Measurements from ENCODE around the gene SH3GL3. TPM values are rescaled to one million over a fixed set of nuclear protein-coding genes. Genes with fewer than 3 reads are reported as not detected.

SH3GL3 gene
- total RNA-seq, 2 donors from 2014 or later = 3.5 to 3.8 TPM

- WGBS, 2 experiments (ENCODE audit: insufficient coverage in 1 of 2, insufficient read length in 1 of 2) = 95 to 100% methylated on average over 3 of the region's 3 CpGs
Measured at GRCh38 chr15:83462026-83462425, 14.9 kb downstream of the SH3GL3 start.

GRCh38 chr15:83462953-83463433, 15.9 kb downstream of the SH3GL3 start:
- Histone ChIP-seq H3K27me3 (ENCODE audit: control insufficient read depth, insufficient read depth, low read length, poor library complexity, severe bottlenecking) (no peaks in the 10 kb centered on the region), H3K9ac (ENCODE audit: extremely low read depth, low read length, poor library complexity, severe bottlenecking) (no peak overlapping the region), H3K4me3 (ENCODE audit: low read length) (no peak overlapping the region), H3K36me3 (ENCODE audit: control insufficient read depth, insufficient read depth, low read length) (no peaks in the 10 kb centered on the region), H3K9me3 (ENCODE audit: control insufficient read depth, low read length) (peaks cover 5% of the 10 kb centered on the region), H3K4me1 (ENCODE audit: control insufficient read depth, insufficient read depth, low read length) (peaks cover 8% of the 10 kb centered on the region), H3K27ac (ENCODE audit: low read depth, low read length) (no peak overlapping the region)
- Mint-ChIP-seq H3K27ac (no peak overlapping the region), H3K9me3 (no peaks in the 10 kb centered on the region), H3K4me1 (peaks cover 2% of the 10 kb centered on the region), H3K36me3 (ENCODE audit: low read depth) (peaks cover 2% of the 10 kb centered on the region), H3K4me3 (no peak overlapping the region), H3K27me3 (ENCODE audit: insufficient read depth) (peaks cover 2% of the 10 kb centered on the region)
- no peak for TF ChIP-seq CTCF (conservative IDR thresholded peaks at IDR 0.05)
- WGBS, 2 experiments (ENCODE audit: insufficient coverage in 1 of 2, insufficient read length in 1 of 2) = 79 to 90% methylated on average over 3 to 4 of the region's 4 CpGs
- DNase-seq = no peak

More at GRCh38 chr15:83462026-83462425, 14.9 kb downstream of the SH3GL3 start:
- DNase-seq = no peak
- Mint-ChIP-seq H3K36me3 (ENCODE audit: low read depth) (peaks cover 2% of the 10 kb centered on the region), H3K4me1 (peaks cover 2% of the 10 kb centered on the region), H3K9me3 (no peaks in the 10 kb centered on the region), H3K4me3 (no peak overlapping the region), H3K27ac (no peak overlapping the region), H3K27me3 (ENCODE audit: insufficient read depth) (peaks cover 2% of the 10 kb centered on the region)
- H3K36me3 ChIP-seq (ENCODE audit: control insufficient read depth, insufficient read depth, low read length) = no peaks in the 10 kb centered on the region
- no peak overlapping the region for H3K4me3 ChIP-seq (ENCODE audit: low read length)
- no peaks in the 10 kb centered on the region for H3K27me3 ChIP-seq (ENCODE audit: control insufficient read depth, insufficient read depth, low read length, poor library complexity, severe bottlenecking)
- no peak overlapping the region for H3K9ac ChIP-seq (ENCODE audit: extremely low read depth, low read length, poor library complexity, severe bottlenecking)
- H3K4me1 ChIP-seq (ENCODE audit: control insufficient read depth, insufficient read depth, low read length) = peaks cover 8% of the 10 kb centered on the region
- no peak overlapping the region for H3K27ac ChIP-seq (ENCODE audit: low read depth, low read length)
- TF ChIP-seq CTCF (conservative IDR thresholded peaks at IDR 0.05) = no peak
- H3K9me3 ChIP-seq (ENCODE audit: control insufficient read depth, low read length) = peaks cover 5% of the 10 kb centered on the region

GRCh38 chr15:83470887-83471286, 23.7 kb downstream of the SH3GL3 start:
- no peak for TF ChIP-seq CTCF (conservative IDR thresholded peaks at IDR 0.05)
- Histone ChIP-seq H3K9ac (ENCODE audit: extremely low read depth, low read length, poor library complexity, severe bottlenecking) (no peak overlapping the region), H3K27ac (ENCODE audit: low read depth, low read length) (no peak overlapping the region), H3K27me3 (ENCODE audit: control insufficient read depth, insufficient read depth, low read length, poor library complexity, severe bottlenecking) (no peaks in the 10 kb centered on the region), H3K4me3 (ENCODE audit: low read length) (no peak overlapping the region), H3K4me1 (ENCODE audit: control insufficient read depth, insufficient read depth, low read length) (no peaks in the 10 kb centered on the region), H3K9me3 (ENCODE audit: control insufficient read depth, low read length) (no peaks in the 10 kb centered on the region), H3K36me3 (ENCODE audit: control insufficient read depth, insufficient read depth, low read length) (no peaks in the 10 kb centered on the region)
- H3K36me3 Mint-ChIP-seq (ENCODE audit: low read depth) = no peaks in the 10 kb centered on the region
- H3K27me3 Mint-ChIP-seq (ENCODE audit: insufficient read depth) = no peaks in the 10 kb centered on the region
- no peak overlapping the region for H3K4me3 Mint-ChIP-seq
- DNase-seq = no peak
- peaks cover 3% of the 10 kb centered on the region for H3K9me3 Mint-ChIP-seq
- H3K4me1 Mint-ChIP-seq = peaks cover 2% of the 10 kb centered on the region
- no peak overlapping the region for H3K27ac Mint-ChIP-seq
